H1 (cell line): Measurements from ENCODE around the gene SEMA6A. TPM values are rescaled to one million over a fixed set of nuclear protein-coding genes. Genes with fewer than 3 reads are reported as not detected.

Source experiments
- BRCA1 ChIP-seq: IDR thresholded peaks from 2 replicates; pipeline ENCODE4 v1.6.1; 2012; ENCODE audit warnings: low read depth, low read length, improper control_type of control experiment
- CBX5 ChIP-seq: fragments of 300-800, 300-1000 bp; sonication (generic); IDR thresholded peaks from 2 replicates; pipeline ENCODE4 v1.7.1; 2016; ENCODE audit warnings: antibody characterized with exemption, low read length, low read depth
- CHD7 ChIP-seq: fragments of 300-600 bp; sonication (generic); IDR thresholded peaks from 2 replicates; pipeline ENCODE4 v1.7.1; 2012; ENCODE audit warnings: low read length, moderate library complexity, mild to moderate bottlenecking, inconsistent platforms; ENCODE audit not compliant: insufficient replicate concordance
- HDAC2 ChIP-seq, 2 experiments: fragments of 300-600 bp in 1 of 2; sonication (generic) in 1 of 2; IDR thresholded peaks; 2 replicates each; pipeline ENCODE4 v1.6.1; 2011 to 2012; ENCODE audit warnings: low read depth in 2 of 2, low read length in 2 of 2, mild to moderate bottlenecking in 2 of 2, moderate library complexity in 2 of 2, borderline replicate concordance in 1 of 2, inconsistent platforms in 1 of 2
- KDM5A ChIP-seq: fragments of 200-600 bp; IDR thresholded peaks from 2 replicates; pipeline ENCODE4 v1.7.1; 2012; ENCODE audit warnings: mild to moderate bottlenecking, low read length, inconsistent platforms, mixed read lengths
- MAFK ChIP-seq: IDR thresholded peaks from 2 replicates; pipeline ENCODE4 v1.6.1; 2012; ENCODE audit warnings: low read depth, mild to moderate bottlenecking, improper control_type of control experiment, low read length
- NRF1 ChIP-seq: IDR thresholded peaks from 2 replicates; pipeline ENCODE4 v1.6.1; 2011; ENCODE audit warnings: mild to moderate bottlenecking, low read depth, low read length, improper control_type of control experiment
- SIX5 ChIP-seq: IDR thresholded peaks from 2 replicates; pipeline ENCODE4 v1.6.1; 2011; ENCODE audit warnings: mild to moderate bottlenecking, low read depth, low read length
- SP1 ChIP-seq: IDR thresholded peaks from 2 replicates; pipeline ENCODE4 v1.6.1; 2011; ENCODE audit warnings: low read depth, low read length
- polyA plus RNA-seq, 7 experiments: library from polyadenylated mRNA; depleted of rRNA in 3 of 7; stranded (reverse) in 5 of 7; unstranded in 2 of 7; fragments of >200 nt in 5 of 7; fragments of 200-250 nt in 2 of 7; gene quantifications; 1 replicate in 5 of 7; 2 replicates in 1 of 7; 4 replicates in 1 of 7; pipeline versions ENCODE4 v1.2.1 to v1.2.3, GENCODE V29; 2011 to 2013; ENCODE audit warnings: missing spikeins in 2 of 7, mixed read lengths in 2 of 7
- total RNA-seq: library from RNA; stranded (reverse); fragmentation: NEBNext Ultra II Directional; extraction: Animal tissue kit (Norgen Biotek cat#: 25700); gene quantifications from 2 replicates; pipeline ENCODE4 v1.2.1, GENCODE V29; 2021

SEMA6A gene
- total and polyA plus RNA-seq, 2 of the 8 experiments (the other 6 are each of a cell fraction or from before 2014, with no cell fraction given) = 78.3 to 277 TPM

DNA sequence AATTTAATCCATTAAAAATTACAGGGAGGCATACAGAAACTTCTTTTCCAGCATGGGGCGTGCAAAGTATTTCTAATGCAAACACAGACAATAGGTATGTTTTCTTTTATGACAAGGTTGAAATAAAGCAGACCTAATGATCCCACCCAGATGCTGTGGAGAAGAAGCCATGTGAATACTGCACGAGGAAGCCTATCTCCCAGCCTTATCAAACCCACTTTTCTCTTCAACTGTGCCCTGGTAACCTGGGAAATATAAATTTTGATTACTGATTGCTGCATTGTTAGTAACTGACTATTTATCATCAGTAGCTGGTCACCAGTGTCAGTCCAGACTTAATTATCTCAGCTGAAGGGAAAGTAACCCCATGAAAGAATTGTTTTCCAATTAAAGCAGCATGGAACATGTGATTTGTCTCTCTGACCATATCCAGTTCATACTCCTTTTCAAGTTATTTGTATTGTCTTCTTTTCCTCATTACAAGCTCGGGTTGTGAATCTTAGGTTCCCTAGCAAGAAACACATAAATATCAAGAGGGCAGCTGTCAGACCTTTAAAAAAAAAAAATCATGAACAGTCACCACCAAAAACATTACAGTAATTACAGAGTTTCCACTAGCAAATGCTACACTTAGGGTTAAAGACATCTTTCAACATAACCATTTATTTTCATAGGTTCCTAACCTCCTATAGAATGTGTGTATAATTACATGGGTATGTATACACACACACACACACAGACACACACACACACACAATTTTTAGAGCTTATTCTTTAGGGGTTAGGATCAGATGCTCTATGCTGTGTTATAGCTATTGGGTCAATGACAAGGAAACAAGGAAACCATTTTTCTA lies 50.3 kb downstream of the SEMA6A start (continued):
- TF ChIP-seq BRCA1 = no peak
- TF ChIP-seq CBX5 = no peak
- TF ChIP-seq SIX5 = no peak
- no peak for TF ChIP-seq HDAC2 (IDR thresholded peaks at IDR 0.05; ENCODE audit: borderline replicate concordance in 1 of 2, low read depth in 2 of 2, low read length in 2 of 2)
- TF ChIP-seq MAFK = no peak
- no peak for TF ChIP-seq SP1
- no peak for TF ChIP-seq NRF1
- no peak for TF ChIP-seq CHD7
- no peak for TF ChIP-seq KDM5A
